ENCODE measurements around the gene H6PD.
"Not testable (repeated sequence)": the region's sequence is repeated elsewhere in the genome, so short reads cannot be mapped to it uniquely, and the experiment has no call there.

H6PD gene

GRCh38 chr1:9296850-9297249 lies 62.3 kb downstream of the H6PD start:
- FAIRE-seq (no peak), DNase-seq (ENCODE audit: insufficient read length, low spot score) (no peak)
- TF ChIP-seq CTCF (IDR thresholded peaks at IDR 0.05; ENCODE audit: insufficient read depth, missing control alignments): no peak

DNA sequence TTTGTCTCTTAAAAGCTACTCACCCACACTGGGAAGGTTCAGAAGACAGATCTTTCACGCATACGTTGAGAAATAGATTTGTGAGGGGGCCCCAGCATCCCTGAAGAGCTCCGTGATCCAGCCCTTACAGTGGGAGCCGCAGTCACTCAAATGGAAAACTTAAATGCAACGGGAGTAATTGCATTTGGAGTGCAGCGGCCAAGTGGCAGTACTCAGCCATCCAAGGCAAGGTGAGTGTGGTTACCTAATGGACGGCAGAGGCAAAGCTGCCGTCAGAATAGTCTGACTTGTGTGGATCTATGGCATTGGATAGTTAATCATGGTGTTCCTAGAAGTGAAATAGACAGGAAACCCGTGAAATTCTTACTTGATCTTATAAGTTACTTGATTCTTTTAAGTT lies 63.3 kb downstream of the H6PD start:
- no peak for DNase-seq (ENCODE audit: insufficient read length, low spot score)
- no peak for FAIRE-seq
- TF ChIP-seq CTCF (IDR thresholded peaks at IDR 0.05; ENCODE audit: insufficient read depth, missing control alignments): no peak

DNA sequence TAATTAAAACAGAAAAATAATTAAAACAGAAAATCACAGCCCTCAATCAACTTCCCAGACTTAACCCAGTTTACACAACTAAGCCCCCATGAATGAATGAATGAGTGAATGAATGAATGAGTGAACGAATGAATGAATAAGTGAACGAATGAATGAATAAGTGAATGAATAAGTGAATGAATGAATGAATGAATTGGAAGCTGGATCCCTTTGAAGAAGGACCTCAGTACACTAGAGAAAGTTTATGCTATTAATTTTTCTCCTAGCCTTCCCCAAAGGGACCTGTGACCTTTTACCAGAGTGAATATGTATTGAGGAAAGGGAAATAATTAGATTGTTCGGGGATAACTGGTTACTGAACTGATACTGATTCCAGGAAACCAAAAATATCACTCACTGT lies 63.7 kb downstream of the H6PD start:
- no peak for DNase-seq (ENCODE audit: insufficient read length, low spot score)
- no peak for TF ChIP-seq CTCF (IDR thresholded peaks at IDR 0.05; ENCODE audit: insufficient read depth, missing control alignments)
- no peak for FAIRE-seq

DNA sequence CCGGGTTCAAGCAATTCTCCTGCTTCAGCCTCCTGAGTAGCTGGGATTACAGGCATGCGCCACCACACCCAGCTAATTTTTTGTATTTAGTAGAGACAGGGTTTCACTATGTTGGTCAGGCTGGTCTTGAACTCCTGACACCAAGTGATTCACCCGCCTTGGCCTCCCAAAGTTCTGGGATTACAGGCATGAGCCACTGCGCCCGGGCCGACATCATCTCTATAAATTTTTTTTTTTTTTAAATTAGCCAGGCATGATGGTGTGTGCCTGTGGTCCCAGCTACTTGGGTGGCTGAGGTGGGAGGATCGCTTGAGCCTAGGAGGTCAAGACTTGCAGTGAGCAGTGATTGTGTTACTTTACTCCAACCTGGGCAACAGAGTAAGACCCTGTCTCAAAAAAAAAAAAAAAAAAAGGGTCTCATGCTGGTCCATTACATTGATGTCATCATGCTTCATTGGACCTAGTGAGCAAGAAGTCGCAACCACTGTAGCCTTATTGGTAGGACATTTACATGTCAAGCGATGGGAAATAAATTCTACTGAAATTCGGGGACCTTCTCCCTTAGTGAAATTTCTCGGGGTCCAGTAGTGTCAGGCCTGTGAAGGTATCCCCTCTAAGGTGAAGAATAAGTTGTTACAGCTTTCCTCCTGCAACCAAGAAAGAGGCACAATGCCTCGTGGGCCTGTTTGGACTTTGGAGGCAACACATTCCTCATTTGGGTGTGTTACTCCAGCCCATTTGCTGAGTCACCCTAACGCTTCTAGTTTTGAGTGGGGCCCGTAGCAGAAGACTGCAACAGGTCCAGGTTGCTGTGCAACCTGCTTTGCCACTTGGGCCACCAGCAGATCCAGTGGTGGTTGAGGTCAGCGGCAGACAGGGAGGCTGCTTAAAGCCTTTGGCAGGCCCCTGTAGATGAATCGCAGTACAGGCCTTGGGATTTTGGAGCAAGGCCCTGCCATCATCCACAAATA lies 65.3 kb downstream of the H6PD start:
- FAIRE-seq: not testable (repeated sequence)

GRCh38 chr1:9300573-9300972 lies 66.0 kb downstream of the H6PD start:
- no peak for TF ChIP-seq CTCF (IDR thresholded peaks at IDR 0.05; ENCODE audit: insufficient read depth, missing control alignments)
- DNase-seq (ENCODE audit: insufficient read length, low spot score): no peak
- FAIRE-seq: no peak

More for the DNA sequence above, 65.3 kb downstream of the H6PD start:
- DNase-seq (ENCODE audit: insufficient read length, low spot score): not testable (repeated sequence)

- no peak for DNase-seq (ENCODE audit: insufficient read length, low spot score)
- no peak for FAIRE-seq
Observed at GRCh38 chr1:9302745-9303524, 68.4 kb downstream of the H6PD start.

More at GRCh38 chr1:9302745-9303524, 68.4 kb downstream of the H6PD start:
- TF ChIP-seq CTCF (IDR thresholded peaks at IDR 0.05; ENCODE audit: insufficient read depth, missing control alignments): no peak

Data from D721Med (cell line).